K562 (cell line): ENCODE results near the gene TOR1A. TPM values are rescaled to one million over a fixed set of nuclear protein-coding genes. Genes with fewer than 3 reads are reported as not detected.
A peak's percentile ranks its signal among the peaks of the same experiment; 100 is the strongest.

Source experiments
- ATF1 ChIP-seq, 2 experiments: fragments of 450-650 bp in 1 of 2; IDR thresholded peaks; 2 replicates each; pipeline ENCODE4 v1.6.1; 2016; ENCODE audit warnings: missing compliant biosample characterization in 1 of 2, missing genetic modification characterization in 1 of 2
- FIP1L1 ChIP-seq: fragments of 200-400 bp; formaldehyde crosslinking; IDR thresholded peaks from 2 replicates; pipeline ENCODE4 v1.6.1; 2018; ENCODE audit warnings: mild to moderate bottlenecking, low read depth, low read length; ENCODE audit not compliant: poor library complexity, severe bottlenecking
- FOXA1 ChIP-seq: fragments of 450-650 bp; IDR thresholded peaks from 2 replicates; pipeline ENCODE4 v1.6.1; 2016; ENCODE audit warnings: mild to moderate bottlenecking, borderline replicate concordance
- HDAC8 ChIP-seq: fragments of 450-650 bp; IDR thresholded peaks from 2 replicates; pipeline ENCODE4 v1.6.1; 2016; ENCODE audit warnings: mild to moderate bottlenecking, missing genetic modification characterization, moderate library complexity, missing compliant biosample characterization
- HIVEP1 ChIP-seq: fragments of 250-450 bp; sonication (Bioruptor Pico); IDR thresholded peaks from 2 replicates; pipeline ENCODE4 v1.4.0; 2020; ENCODE audit warnings: mild to moderate bottlenecking
- KAT7 ChIP-seq: sonication (generic); formaldehyde crosslinking; IDR thresholded peaks from 2 replicates; pipeline ENCODE4 v1.8.0; 2022; ENCODE audit warnings: missing genetic modification reagents, mild to moderate bottlenecking, borderline replicate concordance
- MCM3 ChIP-seq: fragments of 450-650 bp; IDR thresholded peaks from 2 replicates; pipeline ENCODE4 v1.6.1; 2016
- PRDM10 ChIP-seq: fragments of 450-650 bp; IDR thresholded peaks from 2 replicates; pipeline ENCODE4 v1.6.1; 2018; ENCODE audit not compliant: partially characterized antibody
- RBFOX2 ChIP-seq: fragments of 200-400 bp; formaldehyde crosslinking; IDR thresholded peaks from 2 replicates; pipeline ENCODE4 v1.6.1; 2017; ENCODE audit warnings: low read depth, mild to moderate bottlenecking, low read length, moderate library complexity
- ZFP1 ChIP-seq: fragments of 450-650 bp; formaldehyde crosslinking; IDR thresholded peaks from 2 replicates; pipeline ENCODE4 v1.4.0; 2020; ENCODE audit warnings: mild to moderate bottlenecking, mixed read lengths
- ZNF830 ChIP-seq: fragments of 250-450 bp; sonication (Bioruptor Pico); IDR thresholded peaks from 2 replicates; pipeline ENCODE4 v1.5.0; 2021; ENCODE audit warnings: mild to moderate bottlenecking
- ZSCAN29 ChIP-seq: fragments of 450-650 bp; IDR thresholded peaks from 2 replicates; pipeline ENCODE4 v1.6.1; 2017
- ZZZ3 ChIP-seq: fragments of 450-650 bp; IDR thresholded peaks from 2 replicates; pipeline ENCODE4 v1.6.1; 2016; ENCODE audit warnings: antibody characterized with exemption, mild to moderate bottlenecking, moderate library complexity
- polyA plus RNA-seq, 8 experiments: library from polyadenylated mRNA; depleted of rRNA in 4 of 8; stranded (reverse) in 5 of 8; unstranded in 3 of 8; fragments of >200 nt; fragmentation: Nextera tagmentation in 2 of 8; fragmentation: Illumina TruSeq in 1 of 8; extraction: Ambion mirVana in 2 of 8; extraction: Trizol in 1 of 8; gene quantifications; 2 replicates each; pipeline versions ENCODE4 v1.2.1 to v1.2.3, GENCODE V29; 2011 to 2014; ENCODE audit warnings: inconsistent platforms in 1 of 8, missing spikeins in 1 of 8
- total RNA-seq, 7 experiments: library from RNA; depleted of rRNA in 6 of 7; stranded (reverse); fragments of >200 nt in 6 of 7; fragmentation: Illumina TruSeq in 2 of 7; extraction: Trizol in 2 of 7; gene quantifications; 2 replicates each; pipeline versions ENCODE4 v1.2.1 to v1.2.3, GENCODE V29; 2011 to 2021; ENCODE audit warnings: low replicate concordance in 1 of 7
- TF ChIP-seq, protein P1 (sequence below), 2 experiments: fragments of 450-650 bp in 1 of 2; sonication (generic) in 1 of 2; formaldehyde crosslinking; conservative IDR thresholded peaks; 2 replicates each; pipeline versions ENCODE4 v1.4.0 to v1.8.1; 2020 to 2022; ENCODE audit warnings: mild to moderate bottlenecking in 1 of 2, missing genetic modification reagents in 1 of 2
- TF ChIP-seq, protein P2 (sequence below), 2 experiments: fragments of 450-650 bp; IDR thresholded peaks; 2 replicates each; pipeline ENCODE4 v1.6.1; 2016; ENCODE audit warnings: mild to moderate bottlenecking in 2 of 2, borderline replicate concordance in 1 of 2, low read depth in 1 of 2, moderate library complexity in 1 of 2

The TOR1A gene
- total and polyA plus RNA-seq, 9 of the 15 experiments (the other 6 are each of a cell fraction or from before 2014, with no cell fraction given) = 4.5 to 85.8 (median 51.3) TPM

DNA sequence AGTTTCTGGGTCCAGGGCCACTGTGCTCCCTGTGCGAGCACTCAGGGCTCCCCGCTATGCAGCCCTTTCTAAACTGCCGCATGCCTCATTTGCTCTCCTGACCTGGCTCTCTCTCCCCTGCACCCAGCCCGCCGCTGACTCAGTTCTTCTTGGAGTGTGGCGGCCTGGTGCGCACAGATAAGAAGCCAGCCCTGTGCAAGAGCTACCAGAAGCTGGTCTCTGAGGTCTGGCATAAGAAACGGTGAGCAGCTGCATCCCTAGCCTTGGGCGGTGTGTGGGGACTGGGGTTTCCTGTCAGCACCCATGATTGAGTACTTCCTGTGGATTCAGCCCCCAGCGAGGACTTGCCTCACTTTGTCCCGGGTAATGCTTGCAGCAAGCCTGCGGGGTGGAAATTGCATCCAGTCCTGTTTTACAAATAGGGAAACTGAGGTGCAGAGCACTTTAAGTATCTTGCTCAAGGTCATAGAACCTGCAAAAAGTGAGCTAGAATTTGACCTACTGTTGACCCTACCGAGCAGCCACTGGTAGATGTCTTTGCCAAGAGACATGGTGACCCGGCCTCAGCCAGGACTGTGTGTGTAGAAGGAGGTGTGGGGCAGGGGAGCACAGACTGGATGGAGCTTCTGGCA, 39.2 kb upstream of the TOR1A start (continued):
- TF ChIP-seq FIP1L1 (peak; percentile 36), ZFP1 (CRISPR knock-in tag) (peak; percentile 54; the same call in 1 of the 2 replicates), HDAC8 (tag) (peak; percentile 87), MCM3 (no peak), ATF1 (CRISPR knock-in tag; IDR thresholded peaks at IDR 0.05) (no peak), ATF1 (tag; IDR thresholded peaks at IDR 0.05) (peak; percentile 88), FOXA1 (no peak), ZSCAN29 (0 out of 2 replicates have a peak, but pooled peaks have one; percentile 68), KAT7 (peak; percentile 91; the same call in 1 of the 2 replicates), ZZZ3 (no peak), HIVEP1 (peak; percentile 60; the same call in 1 of the 2 replicates), PRDM10 (no peak), RBFOX2 (peak; percentile 83), ZNF830 (0 out of 2 replicates have a peak, but pooled peaks have one; percentile 50)
- TF ChIP-seq, protein P1, sequence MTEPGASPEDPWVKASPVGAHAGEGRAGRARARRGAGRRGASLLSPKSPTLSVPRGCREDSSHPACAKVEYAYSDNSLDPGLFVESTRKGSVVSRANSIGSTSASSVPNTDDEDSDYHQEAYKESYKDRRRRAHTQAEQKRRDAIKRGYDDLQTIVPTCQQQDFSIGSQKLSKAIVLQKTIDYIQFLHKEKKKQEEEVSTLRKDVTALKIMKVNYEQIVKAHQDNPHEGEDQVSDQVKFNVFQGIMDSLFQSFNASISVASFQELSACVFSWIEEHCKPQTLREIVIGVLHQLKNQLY (CRISPR knock-in tag; conservative IDR thresholded peaks at IDR 0.05) = no peak; a peak in 1 of 4 replicates
- TF ChIP-seq, protein P2, sequence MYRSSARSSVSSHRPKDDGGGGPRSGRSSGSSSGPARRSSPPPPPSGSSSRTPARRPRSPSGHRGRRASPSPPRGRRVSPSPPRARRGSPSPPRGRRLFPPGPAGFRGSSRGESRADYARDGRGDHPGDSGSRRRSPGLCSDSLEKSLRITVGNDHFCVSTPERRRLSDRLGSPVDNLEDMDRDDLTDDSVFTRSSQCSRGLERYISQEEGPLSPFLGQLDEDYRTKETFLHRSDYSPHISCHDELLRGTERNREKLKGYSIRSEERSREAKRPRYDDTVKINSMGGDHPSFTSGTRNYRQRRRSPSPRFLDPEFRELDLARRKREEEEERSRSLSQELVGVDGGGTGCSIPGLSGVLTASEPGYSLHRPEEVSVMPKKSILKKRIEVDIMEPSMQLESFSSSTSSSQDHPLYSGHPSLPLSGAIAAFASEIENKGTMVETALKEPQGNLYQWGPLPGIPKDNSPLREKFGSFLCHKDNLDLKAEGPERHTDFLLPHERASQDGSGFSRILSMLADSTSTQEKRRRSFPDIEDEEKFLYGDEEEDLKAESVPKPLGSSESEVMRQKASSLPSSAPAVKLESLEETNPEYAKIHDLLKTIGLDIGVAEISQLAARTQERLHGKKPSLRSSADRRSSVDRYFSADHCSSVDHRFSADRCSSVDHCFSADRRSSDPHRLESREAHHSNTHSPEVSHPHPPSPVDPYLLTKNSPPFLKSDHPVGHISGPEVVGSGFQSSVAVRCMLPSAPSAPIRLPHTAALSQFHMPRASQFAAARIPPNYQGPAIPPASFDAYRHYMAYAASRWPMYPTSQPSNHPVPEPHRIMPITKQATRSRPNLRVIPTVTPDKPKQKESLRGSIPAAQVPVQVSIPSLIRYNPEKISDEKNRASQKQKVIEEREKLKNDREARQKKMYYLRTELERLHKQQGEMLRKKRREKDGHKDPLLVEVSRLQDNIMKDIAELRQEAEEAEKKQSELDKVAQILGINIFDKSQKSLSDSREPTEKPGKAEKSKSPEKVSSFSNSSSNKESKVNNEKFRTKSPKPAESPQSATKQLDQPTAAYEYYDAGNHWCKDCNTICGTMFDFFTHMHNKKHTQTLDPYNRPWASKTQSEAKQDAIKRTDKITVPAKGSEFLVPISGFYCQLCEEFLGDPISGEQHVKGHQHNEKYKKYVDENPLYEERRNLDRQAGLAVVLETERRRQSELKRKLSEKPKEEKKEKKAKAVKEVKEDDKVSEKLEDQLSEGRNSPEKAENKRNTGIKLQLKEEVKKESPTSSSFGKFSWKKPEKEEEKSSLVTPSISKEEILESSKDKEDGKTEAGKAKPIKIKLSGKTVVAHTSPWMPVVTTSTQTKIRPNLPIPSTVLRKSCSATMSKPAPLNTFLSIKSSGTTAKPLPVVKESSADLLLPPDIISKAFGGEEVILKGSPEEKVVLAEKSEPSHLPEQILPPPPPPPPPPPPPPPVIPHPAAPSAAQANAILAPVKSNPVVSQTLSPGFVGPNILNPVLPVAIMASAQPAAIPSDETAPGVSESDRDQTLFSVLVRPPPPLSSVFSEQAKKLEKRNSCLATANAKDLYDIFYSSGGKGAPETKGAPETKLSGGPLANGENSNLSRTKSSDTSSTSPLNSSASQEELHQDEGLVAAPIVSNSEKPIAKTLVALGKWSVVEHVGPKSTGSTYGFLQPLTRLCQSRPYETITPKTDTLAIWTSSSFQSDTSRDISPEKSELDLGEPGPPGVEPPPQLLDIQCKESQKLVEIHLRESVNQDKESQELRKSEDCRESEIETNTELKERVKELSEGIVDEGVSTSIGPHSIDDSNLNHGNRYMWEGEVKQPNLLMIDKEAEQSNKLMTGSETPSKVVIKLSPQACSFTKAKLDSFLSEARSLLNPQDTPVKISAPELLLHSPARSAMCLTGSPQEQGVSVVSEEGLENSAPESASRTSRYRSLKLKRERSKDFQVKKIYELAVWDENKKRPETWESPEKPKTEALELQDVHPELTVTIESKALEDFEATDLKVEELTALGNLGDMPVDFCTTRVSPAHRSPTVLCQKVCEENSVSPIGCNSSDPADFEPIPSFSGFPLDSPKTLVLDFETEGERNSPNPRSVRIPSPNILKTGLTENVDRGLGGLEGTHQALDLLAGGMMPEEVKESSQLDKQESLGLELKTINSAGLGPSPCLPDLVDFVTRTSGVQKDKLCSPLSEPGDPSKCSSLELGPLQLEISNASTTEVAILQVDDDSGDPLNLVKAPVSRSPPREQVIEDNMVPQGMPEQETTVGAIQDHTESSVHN (IDR thresholded peaks at IDR 0.05; ENCODE audit: borderline replicate concordance in 1 of 2, low read depth in 1 of 2) = no peak
